Activated T-helper 2 cell treated with anti-CD3 and anti-CD28 coated beads, Interferon-gamma antibody, Interleukin-2, Interleukin-4, amounts not matched to agents 10 μg/mL and 5 μg/mL and 100 μg/mL, durations not matched to agents 14 hours and 24 hours and 36 hours (primary cell): ENCODE results near the gene PPP3CA. TPM values are rescaled to one million over a fixed set of nuclear protein-coding genes. Genes with fewer than 3 reads are reported as not detected.

ENCODE experiments used
- DNase-seq: peaks from one replicate; pipeline ENCODE4 v3.0.0; 2021; ENCODE audit warnings: low spot score
- H3K27ac Mint-ChIP-seq: one replicate; pipeline ENCODE4 v1.8.0; 2021; ENCODE audit warnings: mixed read lengths
- H3K27me3 Mint-ChIP-seq: one replicate; pipeline ENCODE4 v1.8.0; 2021; ENCODE audit warnings: low read depth, mixed read lengths
- H3K36me3 Mint-ChIP-seq: one replicate; pipeline ENCODE4 v1.8.0; 2021; ENCODE audit warnings: low read depth, mixed read lengths
- H3K4me1 Mint-ChIP-seq: one replicate; pipeline ENCODE4 v1.8.0; 2021; ENCODE audit warnings: low read depth, mixed read lengths
- H3K4me3 Mint-ChIP-seq: one replicate; pipeline ENCODE4 v1.8.0; 2021; ENCODE audit warnings: low read depth, mild to moderate bottlenecking, moderate library complexity, mixed read lengths
- H3K9me3 Mint-ChIP-seq: one replicate; pipeline ENCODE4 v1.8.0; 2021; ENCODE audit warnings: mixed read lengths
- intact Hi-C: fragments of 100-400 bp; cut with micrococcal nuclease; formaldehyde crosslinking; loops from one replicate; pipeline ENCODE4 v1.15.1; 2023
- total RNA-seq: library from RNA; stranded (reverse); gene quantifications from 2 replicates; pipeline ENCODE4 v1.2.3, GENCODE V29; 2022

The PPP3CA gene
- total RNA-seq, 1 donor from 2014 or later = 7.2 TPM

DNA sequence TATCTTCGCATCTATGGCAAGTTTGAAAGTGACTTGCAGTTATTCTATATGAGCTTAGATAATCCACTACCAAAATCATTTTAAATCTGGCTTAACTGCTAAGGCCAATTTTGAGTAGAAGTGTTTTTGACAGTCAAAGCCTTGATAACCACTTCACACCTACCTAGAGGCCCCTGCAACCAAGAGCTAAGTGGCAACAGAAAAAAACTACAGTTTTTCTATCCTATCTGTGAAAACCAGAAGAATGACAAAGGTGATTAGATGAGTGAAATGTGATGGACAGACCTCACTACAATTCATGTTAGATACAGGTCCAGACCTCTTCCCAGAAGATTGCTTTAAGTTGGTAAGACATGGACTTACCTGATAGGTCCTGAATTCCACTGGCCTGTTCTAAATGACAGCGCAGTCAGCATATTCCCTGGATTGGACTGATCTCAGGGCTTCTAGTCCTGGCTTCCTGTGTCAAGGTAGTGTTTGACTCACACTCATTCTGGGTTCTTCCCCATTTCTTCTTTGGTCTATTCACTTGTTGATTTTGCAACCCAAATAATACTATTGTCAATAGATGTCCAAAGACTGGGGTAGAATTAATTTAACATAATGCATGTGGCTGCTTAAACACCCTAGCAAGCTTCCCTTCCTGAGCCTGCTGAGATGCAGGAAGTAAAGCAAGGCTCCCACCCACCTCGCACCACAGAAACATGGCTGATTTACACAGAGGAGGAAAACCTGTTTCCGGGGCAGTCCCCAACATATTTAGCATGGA is 65.1 kb downstream of the PPP3CA start:
- Mint-ChIP-seq H3K4me3 (no peak overlapping the region), H3K36me3 (peaks cover 5% of the 10 kb centered on the region), H3K27me3 (peaks cover 2% of the 10 kb centered on the region), H3K9me3 (no peaks in the 10 kb centered on the region), H3K4me1 (peaks cover 29% of the 10 kb centered on the region), H3K27ac (no peak overlapping the region)
- intact Hi-C loops = loop anchor here (2.0 to 5.0 kb wide), 2 partner anchors 67 to 75 kb away; no protein-coding TSS in a partner anchor
- DNase-seq = no peak

GRCh38 chr4:101280866-101281600 is 66.3 kb downstream of the PPP3CA start:
- Mint-ChIP-seq H3K4me3 (no peak overlapping the region), H3K36me3 (peaks cover 5% of the 10 kb centered on the region), H3K27ac (no peak overlapping the region), H3K9me3 (no peaks in the 10 kb centered on the region), H3K4me1 (peaks cover 30% of the 10 kb centered on the region), H3K27me3 (peaks cover 4% of the 10 kb centered on the region)
- intact Hi-C loops = loop anchor here (5.0 kb wide), 1 partner anchor 74 kb away; no protein-coding TSS in a partner anchor
- DNase-seq = no peak

GRCh38 chr4:101279377-101279871 is 67.9 kb downstream of the PPP3CA start:
- H3K4me3 Mint-ChIP-seq = no peak overlapping the region
- intact Hi-C loops = no loop called here
- no peak for DNase-seq
- peaks cover 26% of the 10 kb centered on the region for H3K4me1 Mint-ChIP-seq
- no peak overlapping the region for H3K27ac Mint-ChIP-seq
- H3K36me3 Mint-ChIP-seq = peaks cover 5% of the 10 kb centered on the region
- H3K9me3 Mint-ChIP-seq = no peaks in the 10 kb centered on the region
- peaks cover 6% of the 10 kb centered on the region for H3K27me3 Mint-ChIP-seq

- Mint-ChIP-seq H3K9me3 (no peaks in the 10 kb centered on the region), H3K4me1 (peaks cover 19% of the 10 kb centered on the region), H3K27me3 (peaks cover 7% of the 10 kb centered on the region), H3K27ac (no peak overlapping the region), H3K36me3 (peaks cover 5% of the 10 kb centered on the region), H3K4me3 (no peak overlapping the region)
- DNase-seq = no peak
- intact Hi-C loops = no loop called here
These were observed 69.7 kb downstream of the PPP3CA start for GRCh38 chr4:101277671-101278070.

DNA sequence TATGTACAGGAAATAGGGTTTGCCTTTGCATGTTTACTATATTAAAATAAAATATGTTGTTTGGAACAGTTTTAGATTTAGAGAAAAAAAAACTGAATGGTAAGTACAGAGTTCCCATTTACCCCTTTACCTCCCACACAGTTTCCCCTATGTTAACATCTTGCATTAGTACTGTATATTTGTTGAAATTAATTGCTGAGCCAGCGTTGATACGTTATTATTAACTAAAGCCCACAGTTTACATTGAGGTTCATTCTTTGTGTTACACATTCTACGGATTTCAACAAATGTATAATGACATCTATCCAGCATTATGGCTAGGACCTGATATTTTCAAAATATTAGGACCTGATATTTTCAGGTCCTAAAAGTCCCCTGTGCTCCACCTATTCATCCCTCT is 70.7 kb downstream of the PPP3CA start:
- no peak overlapping the region for H3K4me3 Mint-ChIP-seq
- intact Hi-C loops = no loop called here
- H3K27ac Mint-ChIP-seq = no peak overlapping the region
- H3K27me3 Mint-ChIP-seq = peaks cover 7% of the 10 kb centered on the region
- H3K4me1 Mint-ChIP-seq = peaks cover 10% of the 10 kb centered on the region
- H3K36me3 Mint-ChIP-seq = peaks cover 5% of the 10 kb centered on the region
- DNase-seq = no peak
- no peaks in the 10 kb centered on the region for H3K9me3 Mint-ChIP-seq

DNA sequence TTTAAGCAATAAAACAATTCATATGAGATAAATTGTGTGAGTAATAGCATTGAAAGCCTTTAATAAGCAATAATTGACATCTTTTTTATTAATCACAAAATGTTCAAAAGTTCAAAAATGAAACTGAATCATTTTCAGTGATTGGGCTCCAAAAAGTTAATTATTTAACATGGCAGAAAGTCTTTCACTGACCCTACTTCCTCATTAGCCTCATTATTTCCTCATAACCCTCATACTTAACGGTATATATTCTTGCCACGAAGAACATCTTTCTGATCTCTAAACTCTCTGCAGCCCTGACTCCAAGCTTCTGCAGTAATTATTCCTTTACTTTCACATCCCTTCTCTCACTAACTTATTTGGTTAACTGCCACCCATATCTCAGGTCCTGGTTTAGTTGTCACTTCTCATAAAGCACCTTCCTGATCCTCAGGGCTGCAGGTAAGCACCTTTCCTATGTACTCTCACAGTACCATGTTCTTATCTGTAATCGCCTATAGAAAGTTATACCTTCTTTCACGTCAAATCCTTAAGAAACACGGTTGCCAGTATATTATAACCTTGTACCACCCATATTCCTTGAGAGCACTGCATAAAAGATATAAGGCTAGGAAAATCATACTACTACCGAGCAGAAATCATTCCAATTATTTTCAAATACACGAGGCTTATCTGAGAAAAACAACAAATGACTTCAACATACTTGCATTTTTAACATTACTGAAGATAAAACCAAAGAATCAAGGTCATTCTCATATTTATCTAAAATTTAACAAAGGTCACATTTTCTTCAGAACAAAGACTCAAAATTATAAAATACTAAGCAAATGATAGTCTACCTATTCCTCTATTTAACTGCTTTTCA is 72.2 kb downstream of the PPP3CA start:
- Mint-ChIP-seq H3K36me3 (no peaks in the 10 kb centered on the region), H3K27ac (no peak overlapping the region), H3K4me3 (no peak overlapping the region), H3K9me3 (no peaks in the 10 kb centered on the region), H3K27me3 (peaks cover 7% of the 10 kb centered on the region), H3K4me1 (peaks cover 11% of the 10 kb centered on the region)
- intact Hi-C loops = no loop called here
- no peak for DNase-seq

- H3K4me1 Mint-ChIP-seq = peaks cover 2% of the 10 kb centered on the region
- no peaks in the 10 kb centered on the region for H3K36me3 Mint-ChIP-seq
- H3K4me3 Mint-ChIP-seq = no peak overlapping the region
- H3K9me3 Mint-ChIP-seq = no peaks in the 10 kb centered on the region
- no peak overlapping the region for H3K27ac Mint-ChIP-seq
- DNase-seq = no peak
- intact Hi-C loops = no loop called here
- H3K27me3 Mint-ChIP-seq = peaks cover 6% of the 10 kb centered on the region
These were observed 75.8 kb downstream of the PPP3CA start for GRCh38 chr4:101271516-101271915.

GRCh38 chr4:101269682-101270081 is 77.6 kb downstream of the PPP3CA start:
- Mint-ChIP-seq H3K4me3 (no peak overlapping the region), H3K27ac (no peak overlapping the region), H3K9me3 (no peaks in the 10 kb centered on the region), H3K36me3 (no peaks in the 10 kb centered on the region), H3K4me1 (peaks cover 2% of the 10 kb centered on the region), H3K27me3 (peaks cover 4% of the 10 kb centered on the region)
- intact Hi-C loops = no loop called here
- DNase-seq = no peak

DNA sequence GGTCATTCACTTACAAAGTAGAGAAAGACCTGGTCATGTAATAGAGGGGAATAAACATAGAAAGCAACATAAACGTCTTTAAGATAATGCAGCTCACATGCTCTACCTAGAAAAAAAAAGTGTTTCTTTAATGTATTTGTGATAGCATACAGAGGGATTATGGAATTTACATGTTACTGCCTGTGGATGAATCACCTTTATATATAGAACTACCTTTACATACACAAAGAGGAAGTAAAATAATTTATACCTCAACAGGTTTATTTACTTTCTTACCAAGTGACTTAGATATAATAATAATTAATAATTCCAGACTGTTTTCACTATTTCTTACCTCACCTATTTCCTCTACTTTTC is 81.5 kb downstream of the PPP3CA start:
- intact Hi-C loops = no loop called here
- Mint-ChIP-seq H3K4me3 (no peak overlapping the region), H3K4me1 (peaks cover 2% of the 10 kb centered on the region), H3K27ac (no peak overlapping the region), H3K9me3 (no peaks in the 10 kb centered on the region), H3K27me3 (peaks cover 11% of the 10 kb centered on the region), H3K36me3 (no peaks in the 10 kb centered on the region)
- no peak for DNase-seq

DNA sequence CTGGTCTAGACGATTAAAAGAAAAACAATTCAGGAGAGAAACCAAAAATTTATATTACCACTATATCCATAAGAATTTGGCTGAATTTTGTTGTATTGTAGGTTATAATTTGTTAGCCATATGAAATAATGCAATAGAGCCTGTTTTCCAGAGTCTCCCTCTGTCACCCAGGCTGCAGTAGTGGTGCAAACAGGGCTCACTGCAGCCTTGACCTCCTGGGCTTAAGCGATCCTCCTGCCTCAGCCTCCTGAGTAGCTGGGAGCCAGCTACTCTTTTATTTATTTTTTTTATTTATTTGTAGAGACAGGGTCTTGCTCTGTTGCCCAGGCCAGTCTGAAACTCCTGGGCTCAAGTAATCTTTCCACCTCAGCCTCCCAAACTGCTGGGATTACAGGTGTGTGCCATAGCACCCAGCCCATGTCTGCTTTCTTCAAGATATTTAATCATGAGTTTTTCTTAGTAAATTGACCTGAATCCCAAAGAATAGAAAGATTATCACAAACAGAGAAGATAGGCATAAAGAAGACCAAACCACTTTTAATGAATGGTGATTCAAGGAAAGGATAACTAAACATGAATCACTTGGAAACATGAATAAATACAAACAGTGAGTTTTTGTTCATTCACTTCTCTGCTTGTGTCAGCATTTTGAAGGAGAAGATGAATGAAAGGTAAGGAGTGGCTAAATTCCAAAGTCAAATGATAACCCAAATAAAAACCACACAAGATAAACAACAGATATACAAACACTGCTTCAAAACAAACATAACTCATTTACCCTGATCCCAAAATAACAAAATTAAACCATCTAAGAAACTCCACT is 82.1 kb downstream of the PPP3CA start:
- intact Hi-C loops = no loop called here

DNA sequence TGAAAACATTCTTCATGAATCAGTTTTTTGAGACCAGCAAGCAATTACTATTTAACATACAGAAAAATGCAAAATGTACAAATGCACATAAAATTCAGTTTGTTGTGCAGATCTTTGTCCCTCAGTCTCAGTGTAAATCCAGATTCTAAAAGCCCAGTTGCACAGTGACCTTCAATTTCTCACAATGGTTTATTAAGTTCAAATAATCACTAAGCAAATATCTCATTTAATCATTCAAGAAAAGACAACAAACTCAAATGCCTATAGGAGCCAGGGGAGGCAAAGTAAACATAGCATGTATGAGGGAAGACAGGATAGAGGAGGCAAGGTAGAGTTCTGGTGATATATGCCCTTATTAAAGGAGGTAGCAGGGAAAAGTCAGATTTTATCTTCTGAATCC is 82.8 kb downstream of the PPP3CA start:
- H3K27ac Mint-ChIP-seq = no peak overlapping the region
- peaks cover 14% of the 10 kb centered on the region for H3K27me3 Mint-ChIP-seq
- H3K36me3 Mint-ChIP-seq = no peaks in the 10 kb centered on the region
- no peak overlapping the region for H3K4me3 Mint-ChIP-seq
- intact Hi-C loops = no loop called here
- DNase-seq = no peak
- peaks cover 7% of the 10 kb centered on the region for H3K4me1 Mint-ChIP-seq
- no peaks in the 10 kb centered on the region for H3K9me3 Mint-ChIP-seq

More for the DNA sequence above, 82.1 kb downstream of the PPP3CA start:
- DNase-seq = no peak
- Mint-ChIP-seq H3K27ac (no peak overlapping the region), H3K4me1 (peaks cover 2% of the 10 kb centered on the region), H3K4me3 (no peak overlapping the region), H3K9me3 (no peaks in the 10 kb centered on the region), H3K27me3 (peaks cover 14% of the 10 kb centered on the region), H3K36me3 (no peaks in the 10 kb centered on the region)

DNA sequence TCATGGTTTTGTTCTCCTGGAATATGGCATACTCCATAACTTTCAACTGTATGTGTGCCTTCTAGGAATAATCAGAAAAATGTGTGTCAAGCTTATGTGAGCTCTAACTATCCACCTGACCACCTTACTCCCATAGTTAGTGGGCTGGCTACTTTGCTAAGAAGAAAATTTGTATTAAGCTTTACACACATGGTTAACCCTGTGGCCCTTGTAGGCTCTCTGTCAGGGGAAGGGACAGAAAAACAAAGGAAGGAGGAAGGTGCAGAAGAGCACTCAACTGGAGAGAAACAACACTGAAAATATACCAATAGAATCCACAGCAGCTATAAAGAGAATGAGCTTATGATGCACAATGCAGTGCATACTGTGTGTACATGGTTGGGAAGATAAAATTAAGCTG is 84.6 kb downstream of the PPP3CA start:
- H3K4me3 Mint-ChIP-seq = no peak overlapping the region
- H3K36me3 Mint-ChIP-seq = no peaks in the 10 kb centered on the region
- H3K27ac Mint-ChIP-seq = no peak overlapping the region
- peaks cover 13% of the 10 kb centered on the region for H3K27me3 Mint-ChIP-seq
- no peaks in the 10 kb centered on the region for H3K9me3 Mint-ChIP-seq
- peaks cover 14% of the 10 kb centered on the region for H3K4me1 Mint-ChIP-seq
- no peak for DNase-seq
- intact Hi-C loops = no loop called here
